CD4-positive, CD25-positive, alpha-beta regulatory T cell (primary cell): Measurements from ENCODE around the gene ANKK1. TPM values are rescaled to one million over a fixed set of nuclear protein-coding genes. Genes with fewer than 3 reads are reported as not detected.

Source experiments
- ATAC-seq, 2 donors: fragments of 150-1000 bp; cut with Tn5 transposase; one replicate each; pipeline ENCODE4 v1.10.0; 2021; ENCODE audit warnings: low read depth in 2 of 2, moderate number of reproducible peaks in 2 of 2, moderate library complexity in 1 of 2
- DNase-seq, 3 donors: peaks; one replicate each; pipeline versions ENCODE4 v3.0.0 to v3.0.0-alpha.2; 2012 to 2022; ENCODE audit warnings: mixed read lengths in 1 of 3
- H3K27ac ChIP-seq: one replicate; pipeline ENCODE4 v1.7.0; 2013; ENCODE audit warnings: mild to moderate bottlenecking, low read length; ENCODE audit not compliant: insufficient read depth, poor library complexity, severe bottlenecking
- H3K27me3 ChIP-seq: one replicate; pipeline ENCODE4 v1.7.0; 2013; ENCODE audit warnings: low read length; ENCODE audit not compliant: control insufficient read depth, insufficient read depth
- H3K36me3 ChIP-seq: one replicate; pipeline ENCODE4 v1.7.0; 2013; ENCODE audit warnings: mild to moderate bottlenecking, low read length, moderate library complexity; ENCODE audit not compliant: control insufficient read depth, insufficient read depth
- H3K4me1 ChIP-seq: 2 replicates; pipeline ENCODE4 v1.7.0; 2013; ENCODE audit warnings: mild to moderate bottlenecking, low read length; ENCODE audit not compliant: insufficient read depth, control insufficient read depth, poor library complexity, severe bottlenecking
- H3K4me3 ChIP-seq: one replicate; pipeline ENCODE4 v1.7.0; 2013; ENCODE audit warnings: low read depth, mild to moderate bottlenecking, low read length, moderate library complexity
- H3K9me3 ChIP-seq, 2 experiments: 1 replicate in 1 of 2; 2 replicates in 1 of 2; pipeline ENCODE4 v1.7.0; 2013; ENCODE audit warnings: low read length in 2 of 2, mild to moderate bottlenecking in 1 of 2, moderate library complexity in 1 of 2; ENCODE audit not compliant: control insufficient read depth in 2 of 2
- H3K27ac Mint-ChIP-seq, 3 donors: one replicate each; pipeline ENCODE4 v1.8.0; 2020 to 2022; ENCODE audit warnings: mild to moderate bottlenecking in 3 of 3, mixed read lengths in 3 of 3, moderate library complexity in 2 of 3
- H3K27me3 Mint-ChIP-seq: one replicate; pipeline ENCODE4 v1.8.0; 2022; ENCODE audit warnings: mild to moderate bottlenecking, mixed read lengths
- H3K36me3 Mint-ChIP-seq: one replicate; pipeline ENCODE4 v1.8.0; 2020; ENCODE audit warnings: mixed read lengths
- H3K4me1 Mint-ChIP-seq, 4 donors: one replicate each; pipeline ENCODE4 v1.8.0; 2020 to 2022; ENCODE audit warnings: mixed read lengths in 4 of 4, mild to moderate bottlenecking in 1 of 4
- H3K4me3 Mint-ChIP-seq, 4 donors: one replicate each; pipeline ENCODE4 v1.8.0; 2020 to 2022; ENCODE audit warnings: mild to moderate bottlenecking in 4 of 4, mixed read lengths in 4 of 4, moderate library complexity in 3 of 4
- H3K9me3 Mint-ChIP-seq, 7 donors: one replicate each; pipeline ENCODE4 v1.8.0; 2020 to 2022; ENCODE audit warnings: mixed read lengths in 7 of 7, mild to moderate bottlenecking in 3 of 7, moderate library complexity in 2 of 7
- polyA plus RNA-seq, 4 donors: library from polyadenylated mRNA; unstranded; fragments of 300-500 nt; fragmentation: Illumina TruSeq; gene quantifications; one replicate each; pipeline ENCODE4 v1.2.3, GENCODE V29; 2021
- total RNA-seq: library from RNA; stranded (reverse); gene quantifications from one replicate; pipeline ENCODE4 v1.2.3, GENCODE V29; 2022

The ANKK1 gene
- total and polyA plus RNA-seq, 5 donors from 2014 or later = 0.34 to 0.89 (median 0.67) TPM; not detected in 1

DNA sequence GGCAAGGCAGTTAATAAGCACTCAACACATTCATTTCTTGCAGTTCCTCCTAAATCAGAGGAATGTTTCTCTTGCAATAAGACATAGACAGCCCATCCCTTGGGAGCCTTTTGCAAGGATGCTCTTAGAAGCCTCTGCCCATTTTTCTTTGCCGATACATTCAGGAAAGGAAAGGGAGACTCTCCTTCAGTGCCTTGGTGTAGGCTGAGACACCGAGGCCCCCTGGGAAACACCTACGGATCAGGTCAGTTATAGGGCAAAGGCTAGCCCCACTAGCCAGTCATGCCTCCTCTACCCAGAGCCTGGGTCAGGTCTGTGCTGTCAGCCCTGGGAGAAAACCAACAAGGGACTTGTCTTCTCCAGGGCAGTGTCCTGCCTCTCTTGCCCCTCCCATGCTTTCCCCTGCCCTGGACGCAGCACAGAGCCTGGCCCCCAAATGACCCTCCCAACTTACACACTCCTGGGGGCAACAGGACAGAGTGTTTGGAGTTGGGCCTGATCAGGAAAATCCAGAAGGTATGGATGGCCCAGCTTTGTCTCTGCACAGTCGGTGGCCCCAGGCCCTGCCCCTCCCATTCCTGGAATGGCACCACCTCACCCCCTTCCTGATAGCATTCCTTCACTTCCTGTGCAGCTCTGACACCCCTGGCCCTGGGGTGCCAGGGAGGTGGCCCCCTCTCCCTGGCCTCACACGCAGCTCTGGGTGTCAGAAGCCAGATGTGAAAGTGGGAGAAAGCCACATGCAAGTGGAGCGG lies 18.3 kb downstream of the ANKK1 start:
- no peak overlapping the region for H3K4me3 ChIP-seq
- H3K27ac ChIP-seq = no peak overlapping the region
- H3K9me3 Mint-ChIP-seq = no peaks in the 10 kb centered on the region
- H3K4me3 Mint-ChIP-seq = no peak overlapping the region
- no peaks in the 10 kb centered on the region for H3K9me3 ChIP-seq
- no peaks in the 10 kb centered on the region for H3K36me3 ChIP-seq
- peaks cover 1% of the 10 kb centered on the region for H3K27me3 Mint-ChIP-seq
- no peaks in the 10 kb centered on the region for H3K4me1 Mint-ChIP-seq
- no peaks in the 10 kb centered on the region for H3K36me3 Mint-ChIP-seq
- H3K27me3 ChIP-seq = no peaks in the 10 kb centered on the region
- H3K27ac Mint-ChIP-seq = no peak overlapping the region
- ATAC-seq (no peak), DNase-seq (no peak)
- H3K4me1 ChIP-seq = no peaks in the 10 kb centered on the region

DNA sequence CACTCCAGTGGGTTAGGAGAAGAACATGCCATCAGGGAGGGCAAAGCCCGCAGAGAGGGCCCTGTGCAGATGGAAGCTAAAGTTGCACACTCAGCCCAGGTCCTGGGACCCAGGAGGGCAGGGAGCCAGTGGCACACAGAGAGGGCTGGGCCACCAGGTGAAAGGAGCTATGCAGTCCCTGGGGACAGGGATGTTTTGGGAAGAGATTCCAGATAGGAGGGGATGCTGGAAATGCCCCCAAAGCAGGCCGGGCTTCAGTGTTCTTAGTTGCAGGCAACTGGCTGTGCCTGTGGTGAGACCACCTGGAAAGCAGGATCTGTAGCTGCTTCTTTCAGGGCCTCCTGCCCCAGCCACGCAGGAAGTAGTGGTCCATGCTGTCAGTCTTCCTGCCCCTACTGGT lies 19.6 kb downstream of the ANKK1 start:
- H3K36me3 Mint-ChIP-seq = no peaks in the 10 kb centered on the region
- no peaks in the 10 kb centered on the region for H3K27me3 Mint-ChIP-seq
- H3K4me3 Mint-ChIP-seq = no peak overlapping the region
- Histone ChIP-seq H3K4me1 (no peaks in the 10 kb centered on the region), H3K9me3 (no peaks in the 10 kb centered on the region), H3K27me3 (no peaks in the 10 kb centered on the region), H3K4me3 (no peak overlapping the region), H3K36me3 (no peaks in the 10 kb centered on the region), H3K27ac (no peak overlapping the region)
- H3K4me1 Mint-ChIP-seq = no peaks in the 10 kb centered on the region
- ATAC-seq (no peak), DNase-seq (no peak)
- peak overlapping the region in 1 of 3 donors; percentile 26 for H3K27ac Mint-ChIP-seq
- peaks cover 0 to 1% (median 0%) of the 10 kb centered on the region in 7 donors for H3K9me3 Mint-ChIP-seq

DNA sequence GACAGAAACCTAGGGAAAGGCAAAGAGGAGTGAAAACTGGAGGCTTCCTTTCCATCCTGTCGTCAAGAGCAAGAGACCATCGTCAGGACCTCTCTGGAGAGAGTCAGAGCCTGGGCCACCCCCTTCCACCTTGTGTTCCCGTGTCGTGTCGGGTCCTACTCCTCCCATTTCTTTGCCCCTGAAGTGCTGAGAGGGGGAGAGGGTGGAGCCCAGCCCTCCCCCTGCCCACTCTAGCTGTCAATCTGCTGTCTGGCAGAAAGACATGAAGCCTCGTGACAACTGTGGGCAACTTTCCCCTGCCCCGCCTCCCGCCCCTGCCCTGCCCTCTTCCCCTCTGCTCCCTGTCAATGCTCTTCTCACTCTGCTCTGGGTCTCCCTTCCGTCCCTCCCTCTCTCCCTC lies 20.6 kb downstream of the ANKK1 start:
- H3K36me3 Mint-ChIP-seq = no peaks in the 10 kb centered on the region
- DNase-seq (no peak), ATAC-seq (no peak)
- peaks cover 0 to 1% (median 0%) of the 10 kb centered on the region in 7 donors for H3K9me3 Mint-ChIP-seq
- H3K27ac Mint-ChIP-seq = no peak overlapping the region
- Histone ChIP-seq H3K27me3 (no peaks in the 10 kb centered on the region), H3K36me3 (no peaks in the 10 kb centered on the region), H3K27ac (no peak overlapping the region), H3K4me1 (no peaks in the 10 kb centered on the region), H3K4me3 (no peak overlapping the region), H3K9me3 (no peaks in the 10 kb centered on the region)
- no peak overlapping the region for H3K4me3 Mint-ChIP-seq
- no peaks in the 10 kb centered on the region for H3K4me1 Mint-ChIP-seq
- no peaks in the 10 kb centered on the region for H3K27me3 Mint-ChIP-seq

DNA sequence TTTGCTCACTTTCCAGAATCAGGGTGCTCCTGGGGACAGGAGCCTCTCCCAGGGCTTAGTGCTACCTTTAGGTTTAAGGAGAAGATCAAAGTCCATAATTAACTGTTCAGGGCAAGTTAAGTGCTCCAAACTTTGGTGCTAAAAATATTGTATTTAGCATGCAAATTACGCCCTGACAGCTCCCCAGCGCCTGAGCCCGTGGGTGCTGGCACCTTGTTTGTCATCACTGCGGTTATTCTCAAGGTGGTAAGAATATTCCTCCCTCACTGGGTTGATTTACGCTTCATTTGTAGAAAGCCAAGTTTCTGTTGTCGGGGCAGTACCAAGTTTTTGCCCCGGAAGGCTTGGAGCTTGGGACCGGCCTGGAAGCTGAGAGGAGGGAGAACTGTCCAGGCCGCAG lies 21.3 kb downstream of the ANKK1 start:
- H3K4me3 ChIP-seq = no peak overlapping the region
- H3K27ac Mint-ChIP-seq = no peak overlapping the region
- no peaks in the 10 kb centered on the region for H3K4me1 ChIP-seq
- H3K27ac ChIP-seq = no peak overlapping the region
- DNase-seq (no peak), ATAC-seq (no peak)
- no peak overlapping the region for H3K4me3 Mint-ChIP-seq
- no peaks in the 10 kb centered on the region for H3K36me3 ChIP-seq
- peaks cover 5% of the 10 kb centered on the region for H3K27me3 Mint-ChIP-seq
- H3K9me3 Mint-ChIP-seq = peaks cover 0 to 1% (median 0%) of the 10 kb centered on the region in 7 donors
- no peaks in the 10 kb centered on the region for H3K9me3 ChIP-seq
- H3K36me3 Mint-ChIP-seq = no peaks in the 10 kb centered on the region
- no peaks in the 10 kb centered on the region for H3K4me1 Mint-ChIP-seq
- H3K27me3 ChIP-seq = no peaks in the 10 kb centered on the region

DNA sequence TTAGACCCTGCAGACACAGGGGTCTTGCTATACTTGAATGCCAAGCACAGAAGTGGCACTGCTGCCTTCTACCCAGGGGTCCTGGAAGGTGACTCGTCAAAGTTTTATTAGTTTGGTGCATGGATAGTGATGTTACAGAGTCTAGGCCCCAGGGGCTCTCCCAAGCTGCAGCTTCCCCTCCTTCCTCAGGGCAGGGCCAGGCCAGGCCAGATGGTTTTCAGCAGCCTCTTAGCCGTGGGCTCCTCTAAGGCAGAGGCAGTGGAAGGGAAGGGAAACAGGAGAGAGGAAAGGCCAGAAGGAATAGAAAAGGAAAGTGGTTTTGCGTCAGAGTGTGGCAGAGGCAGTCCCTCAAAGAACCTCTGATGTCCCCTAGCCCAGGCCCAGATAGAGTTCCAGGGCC lies 21.9 kb downstream of the ANKK1 start:
- Mint-ChIP-seq H3K36me3 (no peaks in the 10 kb centered on the region), H3K4me1 (no peaks in the 10 kb centered on the region), H3K9me3 (peaks cover 0 to 1% (median 0%) of the 10 kb centered on the region in 7 donors), H3K27ac (no peak overlapping the region), H3K27me3 (peaks cover 5% of the 10 kb centered on the region), H3K4me3 (no peak overlapping the region)
- Histone ChIP-seq H3K27ac (no peak overlapping the region), H3K36me3 (no peaks in the 10 kb centered on the region), H3K9me3 (no peaks in the 10 kb centered on the region), H3K27me3 (no peaks in the 10 kb centered on the region), H3K4me1 (no peaks in the 10 kb centered on the region), H3K4me3 (no peak overlapping the region)
- ATAC-seq (no peak), DNase-seq (no peak)

DNA sequence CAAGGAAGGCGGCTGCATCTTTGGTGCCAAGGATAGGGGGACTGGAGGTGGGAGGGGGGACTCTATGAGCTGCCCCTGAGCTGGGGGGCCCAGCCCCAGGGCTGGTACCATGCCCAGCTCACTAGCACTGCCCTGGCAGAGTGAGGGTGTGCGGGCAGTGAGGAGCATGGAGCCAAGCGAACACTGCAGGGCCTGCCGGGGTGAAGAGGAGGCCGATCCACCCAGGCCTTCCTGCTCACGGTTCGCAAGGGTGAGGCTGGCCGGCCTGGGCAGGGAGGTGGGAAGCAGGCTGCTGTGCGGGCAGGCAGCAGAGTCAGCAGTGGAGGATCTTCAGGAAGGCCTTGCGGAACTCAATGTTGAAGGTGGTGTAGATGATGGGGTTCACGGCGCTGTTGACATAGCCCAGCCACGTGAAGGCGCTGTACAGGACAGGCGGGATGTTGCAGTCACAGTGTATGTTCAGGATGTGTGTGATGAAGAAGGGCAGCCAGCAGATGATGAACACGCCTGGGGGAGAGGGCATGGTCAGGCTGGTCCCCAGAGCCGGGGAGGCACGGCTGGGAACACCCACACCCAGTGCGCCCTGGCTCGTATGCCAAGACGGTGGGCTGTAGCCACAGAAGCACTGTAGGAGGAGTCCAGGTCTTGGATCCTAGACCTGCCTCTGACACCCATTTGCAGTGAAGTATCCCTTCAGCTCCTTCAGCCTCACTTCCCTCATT lies 23.0 kb downstream of the ANKK1 start:
- H3K4me1 Mint-ChIP-seq = no peaks in the 10 kb centered on the region
- DNase-seq (no peak), ATAC-seq (no peak)
- no peak overlapping the region for H3K4me3 ChIP-seq
- H3K36me3 ChIP-seq = no peaks in the 10 kb centered on the region
- no peaks in the 10 kb centered on the region for H3K4me1 ChIP-seq
- H3K9me3 Mint-ChIP-seq = peaks cover 0 to 1% (median 0%) of the 10 kb centered on the region in 7 donors
- no peaks in the 10 kb centered on the region for H3K27me3 ChIP-seq
- H3K9me3 ChIP-seq = no peaks in the 10 kb centered on the region
- no peak overlapping the region for H3K27ac Mint-ChIP-seq
- H3K36me3 Mint-ChIP-seq = no peaks in the 10 kb centered on the region
- H3K27ac ChIP-seq = no peak overlapping the region
- peaks cover 5% of the 10 kb centered on the region for H3K27me3 Mint-ChIP-seq
- H3K4me3 Mint-ChIP-seq = no peak overlapping the region

DNA sequence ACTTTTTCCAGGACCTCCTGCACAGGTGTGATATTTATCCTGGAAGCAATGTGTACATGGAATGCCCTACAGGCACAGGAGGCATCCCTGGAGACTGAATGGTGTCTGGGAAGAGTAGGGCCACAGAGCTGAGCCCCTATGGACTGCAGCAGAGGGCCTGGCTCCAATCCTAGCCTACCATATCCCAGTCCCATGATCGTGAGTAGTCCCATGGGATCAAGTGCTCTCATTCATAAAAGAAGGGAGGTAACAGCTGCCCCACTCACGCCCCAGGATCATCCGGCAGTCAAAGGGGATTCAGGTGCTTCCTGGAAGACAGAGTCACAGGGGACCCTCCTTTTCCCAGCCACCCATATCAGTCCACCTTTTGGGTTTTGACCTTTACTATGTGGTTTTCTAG lies 24.0 kb downstream of the ANKK1 start:
- Histone ChIP-seq H3K9me3 (no peaks in the 10 kb centered on the region), H3K27ac (no peak overlapping the region), H3K4me3 (no peak overlapping the region), H3K27me3 (no peaks in the 10 kb centered on the region), H3K4me1 (no peaks in the 10 kb centered on the region), H3K36me3 (no peaks in the 10 kb centered on the region)
- ATAC-seq = no peak
- H3K27me3 Mint-ChIP-seq = peaks cover 5% of the 10 kb centered on the region
- peaks cover 0 to 1% (median 0%) of the 10 kb centered on the region in 7 donors for H3K9me3 Mint-ChIP-seq
- H3K4me3 Mint-ChIP-seq = no peak overlapping the region
- H3K36me3 Mint-ChIP-seq = no peaks in the 10 kb centered on the region
- DNase-seq = no peak
- no peak overlapping the region for H3K27ac Mint-ChIP-seq
- no peaks in the 10 kb centered on the region for H3K4me1 Mint-ChIP-seq

DNA sequence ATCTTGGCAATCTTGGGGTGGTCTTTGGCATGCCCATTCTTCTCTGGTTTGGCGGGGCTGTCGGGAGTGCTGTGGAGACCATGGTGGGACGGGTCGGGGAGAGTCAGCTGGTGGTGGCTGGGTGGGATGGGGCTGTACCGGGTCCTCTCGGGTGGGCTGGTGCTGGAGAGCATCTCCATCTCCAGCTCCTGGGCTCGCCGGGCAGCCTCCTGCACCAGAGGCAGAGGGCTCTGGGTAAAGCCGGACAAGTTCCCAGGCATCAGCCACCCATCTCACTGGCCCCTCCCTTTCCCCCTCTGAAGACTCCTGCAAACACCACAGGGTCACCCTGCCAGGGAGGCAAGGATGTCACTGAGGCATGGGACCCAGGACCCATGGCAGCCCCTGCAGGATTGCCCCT lies 25.1 kb downstream of the ANKK1 start:
- Mint-ChIP-seq H3K4me1 (no peaks in the 10 kb centered on the region), H3K9me3 (peaks cover 0 to 1% (median 0%) of the 10 kb centered on the region in 7 donors), H3K36me3 (no peaks in the 10 kb centered on the region), H3K27me3 (peaks cover 5% of the 10 kb centered on the region), H3K27ac (no peak overlapping the region), H3K4me3 (no peak overlapping the region)
- no peaks in the 10 kb centered on the region for H3K9me3 ChIP-seq
- H3K4me1 ChIP-seq = no peaks in the 10 kb centered on the region
- DNase-seq (no peak), ATAC-seq (no peak)
- no peaks in the 10 kb centered on the region for H3K36me3 ChIP-seq
- H3K27me3 ChIP-seq = no peaks in the 10 kb centered on the region
- H3K4me3 ChIP-seq = no peak overlapping the region
- H3K27ac ChIP-seq = no peak overlapping the region
